Measurements from ENCODE around the gene PPP2R3A.

PPP2R3A gene

GRCh38 chr3:136074546-136075170 is 109.1 kb downstream of the PPP2R3A start:
- no peak for TF ChIP-seq GATA3 (IDR thresholded peaks at IDR 0.05; ENCODE audit: low read depth, low read length)
- no peak for TF ChIP-seq GATA2 (IDR thresholded peaks at IDR 0.05; ENCODE audit: low read depth, low read length)

GRCh38 chr3:136075218-136075808 is 109.8 kb downstream of the PPP2R3A start:
- TF ChIP-seq GATA3 (IDR thresholded peaks at IDR 0.05; ENCODE audit: low read depth, low read length) (no peak), GATA2 (IDR thresholded peaks at IDR 0.05; ENCODE audit: low read depth, low read length) (no peak)

DNA sequence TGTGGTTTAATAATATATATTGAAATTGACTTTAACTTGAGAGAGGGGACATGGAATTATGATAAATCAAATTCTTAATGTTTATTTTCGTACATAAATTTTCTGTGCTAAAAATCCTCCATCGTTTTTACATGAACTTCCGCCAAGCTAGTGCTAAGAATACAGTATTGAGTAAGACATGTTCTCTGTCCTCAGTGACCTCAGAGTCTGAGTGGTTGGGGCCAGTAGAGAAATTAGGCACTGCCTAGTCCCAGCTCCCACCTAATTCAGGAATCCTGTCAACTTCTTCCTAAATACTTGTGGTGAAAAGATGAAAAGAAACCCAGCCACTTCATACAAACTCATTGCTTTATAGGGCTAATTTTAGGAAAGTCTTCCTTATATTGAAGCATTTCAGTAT is 110.3 kb downstream of the PPP2R3A start:
- no peak for TF ChIP-seq GATA3 (IDR thresholded peaks at IDR 0.05; ENCODE audit: low read depth, low read length)
- no peak for TF ChIP-seq GATA2 (IDR thresholded peaks at IDR 0.05; ENCODE audit: low read depth, low read length)

DNA sequence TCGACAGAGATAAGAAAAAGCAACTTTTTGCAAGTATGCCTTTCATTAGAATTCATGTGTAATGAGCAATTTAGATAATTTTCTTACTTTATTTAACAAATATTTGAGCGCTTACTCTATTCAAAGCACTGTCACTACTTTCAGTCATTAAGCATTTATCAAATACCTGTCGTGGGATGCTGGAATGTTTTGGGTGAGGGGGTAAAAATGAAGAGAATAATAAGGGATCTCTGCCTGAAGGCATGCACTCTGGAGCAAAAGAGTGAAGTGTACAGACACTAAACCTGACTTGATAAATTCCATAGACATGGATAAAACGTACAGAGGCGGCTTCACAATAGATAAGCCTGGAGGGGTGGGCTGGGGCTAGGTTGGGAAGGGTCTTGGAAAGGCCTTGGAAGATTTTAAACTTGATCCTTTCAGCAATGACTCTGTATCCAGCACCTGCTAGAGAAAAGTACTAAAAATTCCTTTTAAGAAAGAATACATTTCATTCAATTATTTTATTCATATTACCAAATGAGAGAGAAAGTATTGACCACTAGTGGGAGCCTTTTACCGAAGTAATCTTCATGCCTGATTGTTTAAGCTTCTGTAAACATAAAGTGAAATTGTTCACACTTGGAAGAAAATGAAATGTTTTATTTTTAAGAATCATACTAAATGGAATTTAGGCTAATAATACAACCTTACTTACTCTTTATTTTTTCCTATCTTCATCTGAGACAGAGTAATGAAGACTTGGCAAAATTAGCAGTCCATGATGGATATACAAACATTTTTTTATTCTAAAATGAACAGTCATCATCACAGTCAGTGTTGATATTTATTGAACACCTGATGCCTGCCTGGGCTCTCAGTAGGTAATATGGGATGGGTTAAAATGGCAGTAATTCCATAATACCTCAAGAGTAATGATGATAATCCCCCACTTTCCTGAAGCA is 113.2 kb downstream of the PPP2R3A start:
- no peak for TF ChIP-seq GATA3 (IDR thresholded peaks at IDR 0.05; ENCODE audit: low read depth, low read length)
- TF ChIP-seq GATA2 (IDR thresholded peaks at IDR 0.05; ENCODE audit: low read depth, low read length): no peak

DNA sequence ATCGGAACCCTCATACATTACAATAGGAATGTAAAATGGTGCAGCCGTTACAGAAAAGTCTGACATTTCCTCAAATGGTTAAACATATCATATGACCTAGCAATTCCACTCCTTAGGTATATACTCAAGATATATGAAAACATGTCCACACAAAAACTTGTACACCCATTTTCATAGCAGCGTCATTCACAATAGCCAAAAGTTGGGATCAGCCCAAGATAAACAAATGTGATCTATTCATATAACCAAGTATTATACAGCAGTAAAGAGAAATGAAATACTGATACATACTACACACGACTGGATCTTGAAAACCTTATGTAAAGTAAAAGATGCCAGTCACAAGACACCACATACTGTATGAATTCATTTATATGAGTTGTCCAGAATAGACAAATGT is 128.2 kb downstream of the PPP2R3A start:
- TF ChIP-seq GATA2 (IDR thresholded peaks at IDR 0.05; ENCODE audit: low read depth, low read length) (no peak), GATA3 (IDR thresholded peaks at IDR 0.05; ENCODE audit: low read depth, low read length) (no peak)

- TF ChIP-seq GATA2 (IDR thresholded peaks at IDR 0.05; ENCODE audit: low read depth, low read length) (no peak), GATA3 (IDR thresholded peaks at IDR 0.05; ENCODE audit: low read depth, low read length) (no peak)
Observed at GRCh38 chr3:136105044-136105443, 139.5 kb downstream of the PPP2R3A start.

DNA sequence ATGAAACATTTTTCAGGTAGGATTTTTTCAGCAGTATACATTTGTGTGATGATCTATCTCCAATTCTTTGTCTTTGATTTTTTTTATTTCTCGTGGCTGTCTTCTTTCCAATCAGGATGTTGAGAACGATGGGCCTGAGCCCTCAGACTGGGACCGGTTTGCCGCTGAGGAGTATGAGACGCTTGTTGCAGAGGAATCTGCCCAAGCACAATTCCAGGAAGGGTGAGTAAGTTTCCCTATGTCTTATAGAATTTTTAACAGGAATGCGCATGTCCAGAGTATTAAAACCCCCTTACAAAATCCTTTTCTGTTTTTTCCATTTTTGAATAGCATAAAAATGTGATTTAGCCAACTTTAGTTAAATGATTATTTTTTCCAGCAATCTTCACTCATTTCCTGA is 140.6 kb downstream of the PPP2R3A start:
- TF ChIP-seq GATA3 (IDR thresholded peaks at IDR 0.05; ENCODE audit: low read depth, low read length): no peak
- no peak for TF ChIP-seq GATA2 (IDR thresholded peaks at IDR 0.05; ENCODE audit: low read depth, low read length)

DNA sequence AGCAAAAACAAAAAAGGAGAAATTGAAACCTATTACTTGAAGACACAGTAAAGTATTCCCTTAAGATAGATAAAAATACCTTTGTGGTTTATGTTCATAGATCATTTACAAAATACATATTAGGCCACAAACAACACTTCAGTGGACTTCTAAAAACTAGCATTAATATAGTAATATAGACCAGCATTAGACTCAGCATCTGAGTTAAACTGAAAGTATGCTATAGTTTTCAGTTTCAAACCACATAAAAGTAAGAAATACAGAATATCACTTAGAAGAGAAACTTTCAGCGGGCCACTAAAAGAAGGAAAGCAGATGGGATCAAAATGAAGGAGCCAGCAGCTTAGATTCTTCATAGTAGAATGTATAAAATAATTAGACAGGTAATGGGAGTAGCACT is 144.0 kb downstream of the PPP2R3A start:
- TF ChIP-seq GATA2 (IDR thresholded peaks at IDR 0.05; ENCODE audit: low read depth, low read length): no peak
- TF ChIP-seq GATA3 (IDR thresholded peaks at IDR 0.05; ENCODE audit: low read depth, low read length): no peak

DNA sequence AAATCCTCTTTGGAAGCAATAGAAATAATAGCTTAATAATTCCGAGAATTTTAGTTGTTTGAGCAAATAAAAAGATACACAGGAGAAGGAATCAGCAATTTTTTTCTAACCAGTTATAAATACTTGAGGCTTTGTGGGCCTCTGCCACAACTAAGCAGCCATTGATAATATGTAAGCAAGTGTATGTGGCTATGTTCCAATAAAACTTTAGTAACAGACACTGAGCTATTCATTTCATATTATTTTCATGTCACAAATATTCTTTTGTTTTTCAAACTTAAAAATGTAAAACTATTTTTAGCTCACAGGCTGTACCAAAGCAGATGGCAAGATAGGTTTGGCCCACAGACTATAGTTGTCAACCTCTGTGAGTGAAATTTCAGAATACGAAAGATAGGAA is 145.0 kb downstream of the PPP2R3A start:
- no peak for TF ChIP-seq GATA2 (IDR thresholded peaks at IDR 0.05; ENCODE audit: low read depth, low read length)
- TF ChIP-seq GATA3 (IDR thresholded peaks at IDR 0.05; ENCODE audit: low read depth, low read length): no peak

DNA sequence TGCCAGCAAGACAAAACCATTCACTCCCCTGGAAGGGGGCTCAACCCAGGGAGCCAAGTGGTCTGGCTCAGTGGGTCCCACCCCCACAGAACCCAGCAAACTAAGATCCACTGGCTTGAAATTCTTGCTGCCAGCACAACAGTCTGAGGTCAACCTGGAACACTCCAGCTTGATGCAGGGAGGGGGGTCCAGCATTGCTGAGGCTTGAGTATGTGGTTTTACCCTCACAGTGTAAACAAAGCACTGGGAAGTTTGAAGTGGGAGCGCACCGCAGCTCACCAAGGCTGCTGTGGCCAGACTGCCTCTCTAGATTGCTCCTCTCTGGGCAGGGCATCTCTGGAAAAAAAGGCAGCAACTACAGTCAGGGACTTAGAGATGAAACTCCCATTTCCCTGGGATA is 148.9 kb downstream of the PPP2R3A start:
- TF ChIP-seq GATA2 (IDR thresholded peaks at IDR 0.05; ENCODE audit: low read depth, low read length) (no peak), GATA3 (IDR thresholded peaks at IDR 0.05; ENCODE audit: low read depth, low read length) (no peak)

GRCh38 chr3:136120373-136121348 is 155.1 kb downstream of the PPP2R3A start:
- TF ChIP-seq GATA2 (IDR thresholded peaks at IDR 0.05; ENCODE audit: low read depth, low read length) (no peak), GATA3 (IDR thresholded peaks at IDR 0.05; ENCODE audit: low read depth, low read length) (no peak)

DNA sequence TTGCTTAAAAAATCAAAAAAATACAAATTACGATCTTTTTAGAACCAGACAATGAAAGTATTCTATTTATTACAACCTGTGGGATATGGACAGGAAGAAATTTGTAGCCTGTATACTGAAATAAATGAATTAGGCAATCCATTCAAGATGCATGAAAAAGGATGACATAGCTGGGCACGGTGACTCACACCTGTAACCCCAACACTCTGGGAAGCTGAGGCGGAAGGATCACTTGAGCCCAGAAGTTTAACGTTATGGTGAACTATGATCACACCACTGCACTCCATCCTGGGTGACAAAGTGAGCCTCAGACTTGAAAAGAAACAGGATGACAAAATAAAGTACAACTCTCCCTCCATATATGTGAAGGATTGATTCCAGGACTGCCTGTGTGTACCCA is 156.5 kb downstream of the PPP2R3A start:
- TF ChIP-seq GATA3 (IDR thresholded peaks at IDR 0.05; ENCODE audit: low read depth, low read length) (no peak), GATA2 (IDR thresholded peaks at IDR 0.05; ENCODE audit: low read depth, low read length) (no peak)

DNA sequence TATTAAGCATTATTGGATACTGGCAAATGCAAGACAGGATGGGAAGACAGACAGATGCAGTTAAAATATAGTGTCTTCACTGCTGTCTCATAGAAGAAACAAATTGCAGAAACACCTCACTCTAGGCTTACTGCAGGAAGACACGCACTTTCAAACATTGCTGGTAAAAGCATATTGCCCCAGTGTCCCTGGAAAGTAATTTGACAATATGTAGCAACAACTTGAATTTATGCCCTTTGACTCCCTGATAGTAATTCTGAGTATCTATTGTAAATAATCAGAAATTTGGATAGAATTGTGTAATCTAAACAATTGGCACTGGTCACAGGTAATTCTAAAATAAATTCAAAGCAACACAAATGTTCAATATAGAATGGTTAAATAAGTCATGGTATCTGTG is 168.6 kb downstream of the PPP2R3A start:
- TF ChIP-seq GATA2 (IDR thresholded peaks at IDR 0.05; ENCODE audit: low read depth, low read length) (no peak), GATA3 (IDR thresholded peaks at IDR 0.05; ENCODE audit: low read depth, low read length) (no peak)
